CD4-positive, CD25-positive, alpha-beta regulatory T cell (primary cell): ENCODE data around the gene SRC. TPM values are rescaled to one million over a fixed set of nuclear protein-coding genes. Genes with fewer than 3 reads are reported as not detected.

Experiments used
- ATAC-seq, 2 donors: fragments of 150-1000 bp; cut with Tn5 transposase; one replicate each; pipeline ENCODE4 v1.10.0; 2021; ENCODE audit warnings: low read depth in 2 of 2, moderate number of reproducible peaks in 2 of 2, moderate library complexity in 1 of 2
- DNase-seq, 3 donors: peaks; one replicate each; pipeline versions ENCODE4 v3.0.0 to v3.0.0-alpha.2; 2012 to 2022; ENCODE audit warnings: mixed read lengths in 1 of 3
- H3K27ac ChIP-seq: one replicate; pipeline ENCODE4 v1.7.0; 2013; ENCODE audit warnings: mild to moderate bottlenecking, low read length; ENCODE audit not compliant: insufficient read depth, poor library complexity, severe bottlenecking
- H3K27me3 ChIP-seq: one replicate; pipeline ENCODE4 v1.7.0; 2013; ENCODE audit warnings: low read length; ENCODE audit not compliant: control insufficient read depth, insufficient read depth
- H3K36me3 ChIP-seq: one replicate; pipeline ENCODE4 v1.7.0; 2013; ENCODE audit warnings: mild to moderate bottlenecking, low read length, moderate library complexity; ENCODE audit not compliant: control insufficient read depth, insufficient read depth
- H3K4me1 ChIP-seq: 2 replicates; pipeline ENCODE4 v1.7.0; 2013; ENCODE audit warnings: mild to moderate bottlenecking, low read length; ENCODE audit not compliant: insufficient read depth, control insufficient read depth, poor library complexity, severe bottlenecking
- H3K4me3 ChIP-seq: one replicate; pipeline ENCODE4 v1.7.0; 2013; ENCODE audit warnings: low read depth, mild to moderate bottlenecking, low read length, moderate library complexity
- H3K9me3 ChIP-seq, 2 experiments: 1 replicate in 1 of 2; 2 replicates in 1 of 2; pipeline ENCODE4 v1.7.0; 2013; ENCODE audit warnings: low read length in 2 of 2, mild to moderate bottlenecking in 1 of 2, moderate library complexity in 1 of 2; ENCODE audit not compliant: control insufficient read depth in 2 of 2
- H3K27ac Mint-ChIP-seq, 3 donors: one replicate each; pipeline ENCODE4 v1.8.0; 2020 to 2022; ENCODE audit warnings: mild to moderate bottlenecking in 3 of 3, mixed read lengths in 3 of 3, moderate library complexity in 2 of 3
- H3K27me3 Mint-ChIP-seq: one replicate; pipeline ENCODE4 v1.8.0; 2022; ENCODE audit warnings: mild to moderate bottlenecking, mixed read lengths
- H3K36me3 Mint-ChIP-seq: one replicate; pipeline ENCODE4 v1.8.0; 2020; ENCODE audit warnings: mixed read lengths
- H3K4me1 Mint-ChIP-seq, 4 donors: one replicate each; pipeline ENCODE4 v1.8.0; 2020 to 2022; ENCODE audit warnings: mixed read lengths in 4 of 4, mild to moderate bottlenecking in 1 of 4
- H3K4me3 Mint-ChIP-seq, 4 donors: one replicate each; pipeline ENCODE4 v1.8.0; 2020 to 2022; ENCODE audit warnings: mild to moderate bottlenecking in 4 of 4, mixed read lengths in 4 of 4, moderate library complexity in 3 of 4
- H3K9me3 Mint-ChIP-seq, 7 donors: one replicate each; pipeline ENCODE4 v1.8.0; 2020 to 2022; ENCODE audit warnings: mixed read lengths in 7 of 7, mild to moderate bottlenecking in 3 of 7, moderate library complexity in 2 of 7
- polyA plus RNA-seq, 4 donors: library from polyadenylated mRNA; unstranded; fragments of 300-500 nt; fragmentation: Illumina TruSeq; gene quantifications; one replicate each; pipeline ENCODE4 v1.2.3, GENCODE V29; 2021
- total RNA-seq: library from RNA; stranded (reverse); gene quantifications from one replicate; pipeline ENCODE4 v1.2.3, GENCODE V29; 2022

SRC gene
- total and polyA plus RNA-seq, 5 donors from 2014 or later, result 0.29 to 5.5 (median 0.56) TPM; not detected in 1

- no peaks in the 10 kb centered on the region for H3K9me3 ChIP-seq
- H3K36me3 ChIP-seq, result no peaks in the 10 kb centered on the region
- Mint-ChIP-seq H3K27ac (peak overlapping the region in 1 of 3 donors; percentile 54), H3K4me1 (peaks cover 0 to 13% (median 3%) of the 10 kb centered on the region in 4 donors), H3K9me3 (no peaks in the 10 kb centered on the region), H3K36me3 (no peaks in the 10 kb centered on the region), H3K27me3 (peaks cover 10% of the 10 kb centered on the region), H3K4me3 (peak overlapping the region; percentile 70 to 86 (median 80))
- peaks cover 6% of the 10 kb centered on the region for H3K4me1 ChIP-seq
- ATAC-seq (no peak), DNase-seq (no peak)
- no peak overlapping the region for H3K4me3 ChIP-seq
- no peaks in the 10 kb centered on the region for H3K27me3 ChIP-seq
- no peak overlapping the region for H3K27ac ChIP-seq
Measured at GRCh38 chr20:37344506-37345338, 1.2 kb upstream of the SRC start.

- no peaks in the 10 kb centered on the region for H3K36me3 Mint-ChIP-seq
- ATAC-seq (no peak), DNase-seq (no peak)
- H3K4me3 ChIP-seq, result no peak overlapping the region
- no peak overlapping the region for H3K27ac ChIP-seq
- no peaks in the 10 kb centered on the region for H3K36me3 ChIP-seq
- peaks cover 0 to 13% (median 3%) of the 10 kb centered on the region in 4 donors for H3K4me1 Mint-ChIP-seq
- H3K4me1 ChIP-seq, result peaks cover 6% of the 10 kb centered on the region
- H3K27me3 ChIP-seq, result no peaks in the 10 kb centered on the region
- H3K4me3 Mint-ChIP-seq, result no peak overlapping the region
- H3K27me3 Mint-ChIP-seq, result peaks cover 10% of the 10 kb centered on the region
- H3K9me3 ChIP-seq, result no peaks in the 10 kb centered on the region
- H3K9me3 Mint-ChIP-seq, result no peaks in the 10 kb centered on the region
- H3K27ac Mint-ChIP-seq, result no peak overlapping the region
Measured at GRCh38 chr20:37346236-37346534, 245 bp downstream of the SRC start.

GRCh38 chr20:37346535-37347346, 801 bp downstream of the SRC start:
- H3K27ac Mint-ChIP-seq, result no peak overlapping the region
- peaks cover 0 to 13% (median 3%) of the 10 kb centered on the region in 4 donors for H3K4me1 Mint-ChIP-seq
- H3K4me3 Mint-ChIP-seq, result peak overlapping the region; percentile 39 to 81 (median 52)
- Histone ChIP-seq H3K27ac (no peak overlapping the region), H3K9me3 (no peaks in the 10 kb centered on the region), H3K4me1 (peaks cover 6% of the 10 kb centered on the region), H3K4me3 (no peak overlapping the region), H3K36me3 (no peaks in the 10 kb centered on the region), H3K27me3 (no peaks in the 10 kb centered on the region)
- H3K27me3 Mint-ChIP-seq, result peaks cover 10% of the 10 kb centered on the region
- ATAC-seq, result no peak
- no peaks in the 10 kb centered on the region for H3K36me3 Mint-ChIP-seq
- DNase-seq, result no peak
- H3K9me3 Mint-ChIP-seq, result no peaks in the 10 kb centered on the region

GRCh38 chr20:37347347-37347823, 1.4 kb downstream of the SRC start:
- H3K9me3 Mint-ChIP-seq, result no peaks in the 10 kb centered on the region
- ATAC-seq (no peak), DNase-seq (no peak)
- Histone ChIP-seq H3K4me1 (peaks cover 6% of the 10 kb centered on the region), H3K4me3 (no peak overlapping the region), H3K27ac (no peak overlapping the region), H3K27me3 (no peaks in the 10 kb centered on the region), H3K9me3 (no peaks in the 10 kb centered on the region), H3K36me3 (no peaks in the 10 kb centered on the region)
- H3K36me3 Mint-ChIP-seq, result no peaks in the 10 kb centered on the region
- peaks cover 10% of the 10 kb centered on the region for H3K27me3 Mint-ChIP-seq
- H3K4me3 Mint-ChIP-seq, result peak overlapping the region; percentile 39 to 81 (median 52)
- H3K27ac Mint-ChIP-seq, result peak overlapping the region in 1 of 3 donors; percentile 52
- peaks cover 0 to 13% (median 3%) of the 10 kb centered on the region in 4 donors for H3K4me1 Mint-ChIP-seq

- no peak for ATAC-seq
- H3K36me3 ChIP-seq, result no peaks in the 10 kb centered on the region
- no peak overlapping the region for H3K27ac ChIP-seq
- no peaks in the 10 kb centered on the region for H3K36me3 Mint-ChIP-seq
- no peak for DNase-seq
- no peaks in the 10 kb centered on the region for H3K27me3 ChIP-seq
- H3K4me1 ChIP-seq, result peaks cover 6% of the 10 kb centered on the region
- no peaks in the 10 kb centered on the region for H3K9me3 Mint-ChIP-seq
- peak overlapping the region in 1 of 3 donors; percentile 87 for H3K27ac Mint-ChIP-seq
- H3K27me3 Mint-ChIP-seq, result peaks cover 10% of the 10 kb centered on the region
- H3K4me1 Mint-ChIP-seq, result peaks cover 0 to 13% (median 3%) of the 10 kb centered on the region in 4 donors
- no peak overlapping the region for H3K4me3 ChIP-seq
- H3K9me3 ChIP-seq, result no peaks in the 10 kb centered on the region
- H3K4me3 Mint-ChIP-seq, result peak overlapping the region; percentile 39 to 81 (median 68)
Measured at GRCh38 chr20:37347891-37348791, 2.2 kb downstream of the SRC start.

GRCh38 chr20:37348792-37349516, 3.0 kb downstream of the SRC start:
- Mint-ChIP-seq H3K4me3 (peak overlapping the region in 1 of 4 donors; percentile 39), H3K4me1 (peaks cover 0 to 13% (median 2%) of the 10 kb centered on the region in 4 donors), H3K36me3 (no peaks in the 10 kb centered on the region), H3K27me3 (peaks cover 10% of the 10 kb centered on the region), H3K27ac (peak overlapping the region in 1 of 3 donors; percentile 45), H3K9me3 (no peaks in the 10 kb centered on the region)
- Histone ChIP-seq H3K4me3 (no peak overlapping the region), H3K27me3 (no peaks in the 10 kb centered on the region), H3K4me1 (peaks cover 6% of the 10 kb centered on the region), H3K27ac (no peak overlapping the region), H3K9me3 (no peaks in the 10 kb centered on the region), H3K36me3 (no peaks in the 10 kb centered on the region)
- ATAC-seq (no peak), DNase-seq (no peak)
